NB4 (cell line): ENCODE data around the gene MYBPC2.
"Not testable (repeated sequence)": the region's sequence is repeated elsewhere in the genome, so short reads cannot be mapped to it uniquely, and the experiment has no call there.

Experiments
- DNase-seq: peaks from one replicate; pipeline ENCODE4 v3.0.0; 2010; ENCODE audit warnings: low read depth
- H3K4me3 ChIP-seq: one replicate; pipeline ENCODE4 v1.5.1; 2011; ENCODE audit warnings: mild to moderate bottlenecking, low read depth, low read length, moderate library complexity
- CTCF ChIP-seq: IDR thresholded peaks from one replicate; pipeline ENCODE4 v1.5.1; 2012; ENCODE audit warnings: low read depth, low read length
- MAX ChIP-seq: IDR thresholded peaks from 2 replicates; pipeline ENCODE4 v1.6.1; 2011; ENCODE audit warnings: low read depth, low read length
- MYC ChIP-seq: IDR thresholded peaks from 2 replicates; pipeline ENCODE4 v1.6.1; 2011; ENCODE audit warnings: low read depth, low read length
- POLR2A ChIP-seq: IDR thresholded peaks from 2 replicates; pipeline ENCODE4 v1.6.1; 2011; ENCODE audit warnings: mild to moderate bottlenecking; ENCODE audit not compliant: insufficient read length; ENCODE audit errors: extremely low read depth

MYBPC2 gene

GRCh38 chr19:50465986-50466705, 33.5 kb downstream of the MYBPC2 start:
- no peak for DNase-seq
- H3K4me3 ChIP-seq = no peak overlapping the region
- TF ChIP-seq MYC (no peak), POLR2A (no peak), CTCF (no peak), MAX (no peak)

GRCh38 chr19:50466706-50467039, 34.0 kb downstream of the MYBPC2 start:
- no peak for DNase-seq
- TF ChIP-seq MYC = no peak
- TF ChIP-seq POLR2A = no peak
- no peak for TF ChIP-seq CTCF
- TF ChIP-seq MAX = no peak
- H3K4me3 ChIP-seq = no peak overlapping the region

- no peak overlapping the region for H3K4me3 ChIP-seq
- no peak for DNase-seq
- TF ChIP-seq POLR2A = no peak
- TF ChIP-seq MYC = no peak
- no peak for TF ChIP-seq MAX
- no peak for TF ChIP-seq CTCF
These were observed 34.9 kb downstream of the MYBPC2 start for GRCh38 chr19:50467566-50467965.

- TF ChIP-seq POLR2A (no peak), CTCF (no peak), MAX (no peak), MYC (no peak)
- H3K4me3 ChIP-seq = no peak overlapping the region
- DNase-seq = no peak
These were observed 36.1 kb downstream of the MYBPC2 start for GRCh38 chr19:50468818-50469217.

- DNase-seq, H3K4me3 ChIP-seq: not testable (repeated sequence)
These were observed 40.6 kb downstream of the MYBPC2 start for GRCh38 chr19:50473336-50473735.

- no peak for TF ChIP-seq POLR2A
- no peak for DNase-seq
- H3K4me3 ChIP-seq = no peak overlapping the region
These were observed 42.4 kb downstream of the MYBPC2 start for GRCh38 chr19:50475101-50475568.

GRCh38 chr19:50475736-50476223, 43.1 kb downstream of the MYBPC2 start:
- no peak for DNase-seq
- no peak overlapping the region for H3K4me3 ChIP-seq
- TF ChIP-seq CTCF (no peak), MAX (no peak), MYC (no peak), POLR2A (no peak)
